ELR (cell line): ENCODE data around the gene FOS.
"Not testable (repeated sequence)": the region's sequence is repeated elsewhere in the genome, so short reads cannot be mapped to it uniquely, and the experiment has no call there.

Experiments
- DNase-seq: peaks from one replicate; pipeline ENCODE4 v3.0.0-alpha.2; 2015; ENCODE audit warnings: low read depth

Gene FOS

DNA sequence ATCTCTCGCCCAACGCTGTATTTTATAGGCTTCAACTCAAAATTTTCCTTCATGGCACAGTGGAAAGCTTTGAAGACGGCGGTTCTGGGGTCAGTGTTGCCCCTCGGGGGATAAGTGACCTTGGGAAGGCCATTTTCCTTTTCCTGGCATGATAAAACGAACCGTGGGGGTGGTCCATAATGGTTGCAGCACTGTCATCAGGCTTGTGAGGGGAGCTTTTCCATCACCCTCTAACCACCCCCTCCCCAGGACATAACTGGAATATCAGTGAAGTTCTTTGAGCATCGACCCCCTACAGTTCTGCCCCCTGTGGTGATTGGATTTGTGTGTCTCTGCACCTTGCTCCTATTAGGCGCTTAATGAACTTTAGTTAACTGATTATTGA is 16.0 kb downstream of the FOS start:
- peak; percentile 43 for DNase-seq

DNA sequence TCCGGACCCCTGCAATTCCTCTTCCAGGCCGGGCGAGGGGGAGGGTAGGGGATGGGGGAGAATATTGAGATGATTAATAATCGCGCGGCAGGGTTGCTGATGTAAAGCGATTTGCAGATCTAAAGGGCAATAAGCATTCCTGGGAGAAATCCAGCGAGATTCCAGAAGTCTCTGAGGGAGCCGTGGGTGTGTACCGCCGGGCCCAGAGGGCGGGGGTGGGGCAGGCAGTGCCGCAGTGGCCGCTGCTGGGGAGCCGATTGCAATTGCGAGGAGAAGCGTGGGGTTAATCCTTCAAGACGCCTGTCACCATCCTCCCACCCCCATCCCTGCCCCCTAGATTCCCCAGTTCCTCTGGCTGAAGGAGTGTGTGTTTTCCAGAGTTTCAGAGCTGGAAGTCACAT is 16.4 kb downstream of the FOS start:
- peak; percentile 84 for DNase-seq

DNA sequence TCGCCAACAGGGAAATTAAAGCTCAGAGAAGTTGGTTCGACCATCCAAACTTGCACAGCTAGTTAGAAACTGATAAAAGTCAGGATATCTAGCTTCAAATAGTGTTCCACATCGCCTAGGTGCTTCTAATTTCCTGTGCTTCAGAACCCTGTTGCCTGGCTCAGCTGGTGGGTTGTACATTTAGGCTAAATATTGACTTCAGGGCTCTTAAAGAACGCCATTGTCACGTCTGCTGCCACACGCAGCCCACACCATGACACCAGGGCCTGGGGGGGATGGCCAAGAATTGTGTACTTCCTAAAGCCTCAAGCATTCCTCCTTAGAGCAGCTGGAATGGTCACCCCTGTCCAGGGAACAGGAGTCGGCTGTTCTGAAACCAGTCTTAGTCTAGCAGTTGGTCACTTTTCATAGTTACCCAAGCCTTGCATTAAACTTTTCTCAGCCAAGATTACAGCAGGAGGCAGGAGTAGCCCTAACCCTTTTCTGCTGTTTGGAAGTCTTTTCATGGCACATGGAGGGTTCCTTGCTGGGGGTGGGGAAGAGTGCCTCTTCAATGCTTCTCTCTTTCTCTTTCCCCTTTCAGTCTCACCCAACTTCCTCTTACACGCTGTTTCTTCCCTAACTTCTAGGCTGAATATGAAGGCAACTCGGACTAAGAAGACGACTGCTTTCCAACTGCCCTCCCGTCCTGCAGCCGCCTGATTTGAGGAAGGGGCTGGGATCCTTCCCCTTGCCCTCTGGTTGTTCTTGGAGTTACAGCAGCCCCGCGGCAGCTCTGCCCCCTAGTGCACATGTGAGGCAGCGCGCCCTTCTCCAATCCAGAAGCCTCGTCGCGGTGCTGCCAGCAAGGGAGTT is 17.1 kb downstream of the FOS start:
- DNase-seq, result peak; percentile 80

DNA sequence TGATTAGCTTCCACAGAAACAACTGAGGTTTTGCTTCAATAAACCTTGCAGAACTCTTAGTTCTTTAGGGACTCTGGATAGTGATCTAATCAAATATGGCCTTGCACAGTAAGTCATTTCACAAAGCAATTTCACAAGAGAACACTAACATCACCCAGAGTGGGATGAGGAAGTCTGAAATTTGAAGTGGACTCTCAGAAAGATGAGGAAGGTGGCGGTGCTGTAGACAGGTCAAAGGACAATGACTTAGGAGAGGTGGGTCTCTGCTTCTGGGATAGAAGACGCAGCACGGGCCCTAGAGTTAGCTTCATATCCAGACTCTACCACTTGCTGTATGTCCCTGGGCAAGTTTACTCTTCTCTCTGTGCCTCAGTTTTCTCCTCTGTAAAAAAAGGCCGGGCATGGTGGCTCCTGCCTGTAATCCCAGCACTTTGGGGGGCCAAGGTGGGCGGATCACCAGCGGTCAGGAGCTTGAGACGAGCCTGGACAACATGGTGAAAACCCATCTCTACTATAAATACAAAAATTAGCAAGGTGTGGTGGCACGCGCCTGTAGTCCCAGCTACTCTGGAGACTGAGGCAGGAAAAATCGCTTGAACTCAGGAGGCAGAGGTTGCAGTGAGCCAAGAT is 18.9 kb downstream of the FOS start:
- DNase-seq, result no peak

DNA sequence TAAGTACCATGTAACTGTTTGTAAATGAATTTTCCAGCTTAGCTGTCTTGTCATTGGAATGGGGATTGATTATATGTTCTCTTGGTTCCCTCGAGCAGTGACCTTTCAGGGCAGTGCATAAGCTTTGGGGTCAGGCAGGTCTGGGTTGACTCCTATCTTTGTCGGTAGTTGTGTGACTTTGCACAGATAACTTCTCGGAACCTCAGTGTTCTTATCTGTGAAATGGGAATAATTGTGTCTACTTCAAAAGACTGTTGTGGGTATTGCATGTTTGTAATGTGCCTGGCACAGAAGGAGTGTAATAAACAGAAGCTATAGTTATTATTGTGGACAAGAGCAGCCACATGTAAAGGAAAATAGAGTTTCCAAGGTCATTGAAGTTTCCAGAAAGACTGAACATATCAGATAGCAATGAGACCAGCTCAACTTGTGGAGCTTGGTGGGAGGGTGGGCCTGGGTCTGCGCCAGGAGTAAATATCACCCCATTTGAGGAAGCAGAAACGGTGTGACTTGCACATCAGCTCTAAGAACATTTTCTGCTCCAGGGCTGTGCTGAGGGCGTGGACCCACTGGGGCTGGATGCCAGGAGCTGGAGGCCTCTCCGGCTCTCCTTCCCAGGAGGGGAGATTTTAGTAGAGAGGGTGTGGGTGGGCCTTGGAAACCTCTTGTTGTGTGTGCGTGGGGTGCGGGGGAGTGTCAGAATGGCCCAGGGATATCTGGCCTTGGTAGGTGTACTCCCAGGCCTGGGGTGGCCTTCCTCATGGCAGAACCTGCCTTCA is 19.7 kb downstream of the FOS start:
- no peak for DNase-seq

DNA sequence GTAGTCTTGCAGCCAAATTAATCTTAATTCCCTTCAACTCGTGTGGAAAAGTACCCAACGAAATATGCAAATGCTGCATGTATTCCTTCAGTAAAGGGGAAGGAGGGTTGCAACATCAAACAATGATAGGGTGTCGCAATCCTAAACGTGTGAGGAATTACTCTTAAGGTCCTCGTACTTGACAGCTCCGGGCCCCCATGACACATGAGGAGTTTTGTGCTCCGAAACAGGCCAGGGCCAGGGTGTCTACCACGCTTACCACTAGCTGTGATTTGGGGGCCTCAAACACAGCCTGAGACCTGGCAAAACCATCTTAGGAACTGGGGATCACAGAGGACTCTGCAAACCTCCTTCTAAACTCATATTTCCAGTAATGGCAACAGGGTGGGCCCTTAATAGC is 20.4 kb downstream of the FOS start:
- no peak for DNase-seq

DNA sequence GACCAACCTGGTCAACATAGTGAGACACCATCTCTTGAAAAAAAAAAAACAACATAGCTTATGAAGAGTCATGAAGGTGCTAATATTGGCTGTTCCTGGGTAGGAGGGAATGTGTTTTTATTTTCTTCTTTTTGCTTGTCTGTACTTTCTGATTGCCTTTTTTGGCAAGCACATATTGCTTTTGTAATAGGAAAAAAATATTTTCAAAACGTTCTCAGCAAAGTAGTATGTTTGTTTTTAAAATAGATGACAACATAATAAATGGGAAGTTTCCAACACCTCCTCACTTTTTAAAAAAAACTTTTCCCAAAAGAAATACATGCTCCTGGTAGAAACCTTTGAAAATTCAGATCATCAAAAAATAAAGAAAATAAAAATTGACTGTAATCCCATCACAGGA is 20.9 kb downstream of the FOS start:
- DNase-seq, result no peak

DNA sequence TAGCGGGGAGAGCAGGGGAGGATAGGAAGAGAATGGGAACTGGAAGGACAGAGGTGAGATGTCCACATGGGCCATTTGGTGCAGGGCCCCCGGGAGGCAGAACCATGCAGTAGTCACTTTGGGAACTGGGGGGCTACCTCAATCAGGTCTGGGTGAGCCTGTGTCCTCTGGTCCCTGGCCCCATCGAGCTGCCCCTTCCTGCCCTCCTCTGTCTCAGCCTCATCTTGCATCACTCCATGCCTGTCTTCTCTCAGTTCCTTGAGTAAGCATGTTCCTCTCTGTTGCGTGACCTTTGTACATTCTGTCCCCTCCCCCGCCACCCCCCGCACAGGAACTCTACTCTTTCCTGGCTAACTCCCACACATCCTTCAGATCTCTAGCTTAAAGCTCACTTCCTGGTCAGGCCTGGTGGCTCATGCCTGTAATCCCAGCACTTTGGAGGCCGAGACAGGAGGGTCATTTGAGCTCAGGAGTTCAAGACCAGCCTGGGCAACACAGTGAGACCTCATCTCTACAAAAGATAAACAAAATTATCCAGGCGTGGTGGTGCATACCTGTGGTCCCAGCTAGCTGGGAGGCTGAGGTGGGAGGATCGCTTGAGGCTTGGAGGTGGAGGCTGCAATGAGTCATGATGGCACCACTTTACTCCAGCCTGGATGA is 23.2 kb downstream of the FOS start:
- DNase-seq, result no peak

DNA sequence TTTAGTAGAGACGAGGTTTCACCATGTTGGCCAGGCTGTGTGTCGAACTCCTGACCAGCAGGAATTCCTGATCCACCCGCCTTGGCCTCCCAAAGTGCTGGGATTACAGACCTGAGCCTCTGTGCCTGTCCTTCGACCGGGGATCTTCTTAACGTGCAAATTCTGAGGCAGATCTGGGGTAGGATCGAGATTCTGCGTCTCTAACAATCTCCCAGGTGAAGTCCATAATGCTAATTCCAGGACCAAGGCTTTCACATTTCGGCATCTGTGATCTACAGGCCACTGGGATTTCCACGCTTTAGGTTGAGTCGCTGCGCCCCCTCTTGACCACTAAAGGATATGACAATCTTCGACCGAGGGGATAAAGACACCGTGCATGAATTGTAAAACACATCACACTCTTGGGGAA is 24.8 kb downstream of the FOS start:
- DNase-seq, result peak; percentile 82

DNA sequence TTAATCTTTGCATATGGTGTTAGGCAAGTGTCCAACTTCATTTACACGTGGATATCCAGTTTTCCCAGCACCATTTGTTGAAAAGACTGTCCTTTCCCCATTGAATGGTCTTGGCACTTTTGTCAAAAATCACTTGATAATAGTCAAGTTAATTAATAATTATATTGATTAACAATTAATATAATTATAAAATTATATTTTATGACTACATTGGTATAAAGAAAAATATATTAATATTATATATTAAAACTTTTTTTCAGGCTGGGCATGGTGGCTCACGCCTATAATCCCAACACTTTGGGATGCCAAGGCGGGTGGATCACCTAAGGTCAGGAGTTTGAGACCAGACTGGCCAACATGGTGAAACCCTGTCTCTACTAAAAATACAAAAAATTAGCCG is 27.8 kb downstream of the FOS start:
- not testable (repeated sequence) for DNase-seq

DNA sequence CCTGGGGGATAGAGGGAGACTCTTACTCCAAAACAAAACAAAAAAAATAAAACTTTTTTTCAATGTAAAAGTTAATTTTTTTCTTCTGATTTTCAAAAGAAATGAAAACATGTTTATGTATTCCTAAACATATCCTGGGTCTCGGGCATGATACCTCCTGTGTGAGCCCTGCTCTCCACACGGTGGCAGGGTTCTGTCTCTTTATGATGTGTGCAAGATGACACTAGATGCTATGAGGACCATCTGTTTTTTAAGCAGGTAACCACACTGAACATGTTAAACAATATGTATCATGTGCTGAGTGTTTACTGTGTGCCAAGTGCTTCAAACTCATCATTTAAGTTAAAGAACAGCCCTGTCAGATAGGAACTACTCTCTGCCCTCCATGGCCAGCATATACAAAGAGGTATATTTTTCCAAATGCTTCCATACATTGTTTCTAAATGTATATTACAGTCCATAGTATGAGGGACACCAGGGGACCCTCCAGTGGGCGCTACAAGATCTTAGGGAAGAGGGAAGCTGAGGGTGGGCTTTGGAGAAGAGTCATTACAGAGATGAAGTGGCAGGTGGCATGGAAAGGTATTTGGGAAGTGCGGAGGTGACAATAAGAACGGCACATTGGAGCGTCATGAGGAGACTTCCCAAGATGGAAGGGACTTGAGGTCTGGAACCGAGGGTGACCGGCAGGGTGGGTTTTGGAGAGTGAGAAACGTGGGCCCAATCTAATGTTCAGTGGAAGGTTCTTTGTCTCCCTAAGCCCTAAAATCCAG is 28.5 kb downstream of the FOS start:
- DNase-seq, result peak; percentile 49

DNA sequence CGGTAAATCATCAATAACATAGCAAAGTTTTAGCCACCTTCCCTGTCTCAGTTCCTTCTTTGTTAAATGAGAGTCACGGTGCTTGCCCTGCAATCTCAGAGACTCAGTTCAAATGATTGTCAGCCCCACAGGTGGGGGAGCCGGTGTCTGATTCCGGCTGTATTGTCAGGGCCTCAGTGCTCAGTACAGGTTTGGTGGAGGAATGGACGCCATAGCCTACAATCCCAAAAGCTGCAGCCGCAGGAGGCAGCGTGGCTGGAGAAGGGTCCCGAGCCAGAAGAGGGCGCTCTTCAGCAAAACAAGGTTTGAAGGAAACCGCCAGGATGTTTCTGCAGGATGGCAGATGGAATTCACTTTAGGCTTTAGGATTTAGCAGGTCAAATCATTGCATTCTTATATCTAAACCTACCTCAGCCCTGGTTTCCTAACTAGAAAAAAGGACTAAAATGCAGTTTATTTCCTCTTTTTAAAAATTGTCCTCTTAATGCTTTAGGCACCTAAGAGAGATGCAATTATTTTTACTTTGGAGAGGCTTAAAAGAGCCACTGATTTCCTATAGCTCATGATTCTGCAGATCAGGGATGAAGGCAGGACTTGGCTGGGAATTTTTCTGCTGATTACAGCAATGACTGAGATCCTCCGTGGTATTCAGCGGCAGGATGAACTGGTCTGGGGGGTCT is 29.2 kb downstream of the FOS start:
- peak; percentile 83 for DNase-seq

DNA sequence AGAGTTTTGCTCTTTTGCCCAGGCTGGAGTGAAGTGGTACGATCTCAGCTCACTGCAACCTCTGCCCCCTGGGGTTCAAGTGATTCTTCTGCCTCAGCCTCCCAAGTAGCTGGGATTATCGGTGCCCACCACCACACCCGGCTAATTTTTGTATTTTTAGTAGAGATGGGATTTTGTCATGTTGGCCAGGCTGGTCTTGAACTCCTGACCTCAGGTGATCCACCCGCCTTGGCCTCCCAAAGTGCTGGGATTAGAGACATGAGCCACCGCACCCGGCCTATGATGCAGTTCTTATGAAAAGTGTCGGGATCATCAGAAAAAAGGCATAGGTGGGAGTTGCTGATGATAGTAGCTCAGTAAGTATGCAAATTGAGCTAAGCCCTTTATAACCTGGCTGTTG is 30.4 kb downstream of the FOS start:
- DNase-seq, result not testable (repeated sequence)

DNA sequence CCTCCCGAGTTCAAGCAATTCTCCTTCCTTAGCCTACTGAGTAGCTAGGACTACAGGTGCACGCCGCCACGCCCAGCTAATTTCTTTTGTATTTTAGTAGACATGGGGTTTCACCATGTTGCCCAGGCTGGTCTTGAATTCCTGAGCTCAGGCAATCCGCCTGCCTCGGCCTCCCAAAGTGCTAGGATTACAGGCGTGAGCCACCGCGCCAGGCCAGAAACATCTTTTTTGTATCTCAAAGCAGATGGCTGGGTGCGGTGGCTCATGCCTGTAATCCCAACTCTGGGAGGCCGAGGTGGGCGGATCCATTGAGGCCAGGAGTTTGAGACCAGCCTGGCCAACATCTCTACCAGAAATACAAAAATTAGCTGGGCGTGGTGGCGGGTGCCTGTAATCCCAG is 30.9 kb downstream of the FOS start:
- not testable (repeated sequence) for DNase-seq

DNA sequence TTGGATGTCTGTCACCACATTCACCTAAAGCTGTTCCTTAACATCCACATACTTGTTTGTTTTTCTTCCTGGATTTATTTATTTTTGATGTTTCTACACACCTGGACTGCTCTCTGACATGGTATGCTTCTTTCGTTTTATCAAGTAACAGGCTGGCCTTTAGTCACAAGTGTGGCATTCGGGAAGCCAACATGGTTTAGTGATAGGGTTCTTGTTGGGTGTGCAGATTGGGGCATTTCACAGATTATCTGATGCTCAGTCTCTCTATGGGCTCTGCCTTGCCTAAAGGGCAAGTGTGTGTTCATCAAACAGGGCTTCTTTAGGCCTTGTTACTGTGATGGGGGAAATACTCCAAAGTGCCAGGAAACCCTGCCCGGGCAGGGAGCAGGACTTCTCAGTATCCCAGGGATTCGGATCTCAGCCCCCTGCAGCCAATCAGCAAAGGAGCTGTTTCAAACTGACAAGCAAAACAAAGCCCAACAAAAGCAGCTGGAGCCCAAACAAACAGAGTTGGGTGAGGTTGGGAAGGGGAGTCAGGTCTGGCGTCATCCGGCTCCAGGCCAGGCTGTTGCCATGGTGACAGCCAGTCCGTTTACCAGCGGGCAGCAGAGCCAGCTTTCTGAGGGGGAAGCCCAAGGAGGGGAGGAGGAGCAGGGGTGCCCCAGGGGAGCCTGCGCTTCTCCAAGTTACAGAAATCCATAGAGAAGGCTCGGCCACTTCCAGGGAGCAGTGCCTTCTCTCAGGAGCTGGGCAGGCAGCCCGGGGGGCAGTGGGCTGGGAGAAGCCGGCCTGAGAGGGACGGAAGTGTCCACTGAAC is 31.9 kb downstream of the FOS start:
- peak; percentile 58 for DNase-seq

DNA sequence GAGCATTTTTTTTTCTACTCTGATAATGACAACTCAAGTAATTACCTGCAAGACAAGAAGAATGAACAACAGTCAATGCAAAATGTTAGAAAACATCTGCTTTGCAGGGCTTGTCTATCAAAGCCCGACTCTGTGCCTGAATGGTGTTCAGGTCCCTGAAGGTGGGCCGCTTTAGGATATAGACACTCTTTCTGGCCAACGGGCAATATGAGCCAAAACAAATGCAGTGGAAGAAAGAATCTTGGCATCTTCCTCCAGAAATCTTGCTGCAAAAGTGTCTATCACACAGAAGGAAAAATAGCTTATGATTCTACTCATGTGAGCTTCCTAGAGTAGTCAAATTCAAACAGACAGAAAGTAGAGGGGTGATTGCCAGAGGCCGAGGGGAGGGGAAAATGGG is 32.7 kb downstream of the FOS start:
- DNase-seq, result no peak

DNA sequence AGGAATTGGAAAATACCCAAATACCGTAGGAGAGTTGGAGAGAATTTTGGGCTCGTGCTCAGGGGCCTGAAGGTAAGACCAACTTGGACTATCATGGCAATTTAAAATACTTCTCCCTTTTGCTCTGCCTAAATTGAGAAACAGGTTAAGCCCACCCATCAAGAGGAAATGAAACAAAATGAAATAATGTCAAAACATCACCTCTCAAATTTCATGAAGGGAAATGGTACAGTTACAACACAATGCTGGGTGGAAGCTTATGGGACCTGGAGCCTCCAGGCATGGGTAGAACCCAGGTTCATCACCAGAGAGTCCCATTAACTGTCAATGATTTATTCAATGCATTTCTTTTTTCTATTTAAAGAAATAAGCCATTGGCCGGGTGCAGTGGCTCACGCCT is 33.7 kb downstream of the FOS start:
- no peak for DNase-seq

DNA sequence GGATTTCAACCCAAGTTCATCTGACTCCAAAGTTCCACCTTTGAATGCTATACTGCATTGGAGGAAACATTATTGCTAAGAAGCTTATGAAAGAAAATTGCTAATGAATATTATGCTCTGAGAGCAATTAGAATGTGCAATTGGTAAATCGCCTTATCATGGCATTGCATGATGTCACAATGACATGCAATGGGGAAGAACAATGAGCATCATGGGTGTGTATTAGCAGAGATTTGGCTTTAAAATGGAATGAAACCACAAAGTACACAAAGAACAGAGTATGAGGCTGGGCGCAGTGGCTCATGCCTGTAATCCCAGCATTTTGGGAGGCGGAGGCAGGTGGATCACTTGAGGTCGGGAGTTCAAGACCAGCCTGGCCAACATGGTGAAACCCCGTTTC is 34.7 kb downstream of the FOS start:
- no peak for DNase-seq

DNA sequence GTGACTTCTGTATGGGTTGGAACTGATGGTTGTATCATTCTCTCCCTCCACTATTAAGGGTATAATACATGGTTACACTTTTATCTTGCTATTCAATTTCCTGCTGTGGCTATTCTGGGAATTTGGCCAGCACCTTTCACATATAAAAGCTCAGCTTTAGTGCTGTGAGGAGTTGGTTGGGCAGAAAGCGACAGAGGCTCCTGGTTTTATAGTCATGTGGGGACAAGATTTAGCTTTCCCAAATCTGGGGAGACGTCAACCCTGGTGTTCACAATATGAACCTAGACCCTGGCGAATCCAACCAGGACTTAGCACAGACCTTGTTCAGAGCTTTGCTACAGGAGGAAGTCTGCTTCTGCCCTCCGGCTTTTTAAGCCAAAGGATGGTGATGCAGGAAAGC is 36.5 kb downstream of the FOS start:
- DNase-seq, result no peak

DNA sequence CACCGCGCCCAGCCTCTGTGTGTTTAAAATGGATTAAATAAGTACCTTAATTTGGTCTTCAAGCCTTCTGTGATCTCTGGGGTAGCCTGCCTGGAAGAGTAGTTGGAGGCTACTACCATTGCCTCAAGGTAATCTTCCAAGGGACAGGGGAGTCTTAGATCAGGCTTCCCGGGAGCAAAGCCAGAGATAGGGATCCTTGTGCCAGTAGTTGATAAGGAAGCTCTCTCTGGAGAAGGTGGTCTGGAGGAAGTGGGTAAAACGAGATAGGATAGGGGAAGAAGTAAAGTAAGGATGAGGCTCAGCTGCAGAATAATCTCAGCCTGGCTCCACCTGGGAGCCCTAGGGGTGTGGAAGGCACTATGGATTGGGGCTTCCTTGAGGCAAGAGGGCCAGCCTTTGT is 38.5 kb downstream of the FOS start:
- DNase-seq, result no peak
